SK-N-SH (cell line): ENCODE results near the gene DBX2. TPM values are rescaled to one million over a fixed set of nuclear protein-coding genes. Genes with fewer than 3 reads are reported as not detected.

Experiments
- CTCF ChIA-PET: fragments of 300-600, 350-600 bp; formaldehyde crosslinking; extraction: SDS; loops from one replicate; lab custom pipeline; 2021; lab: Yijun Ruan, JAX
- POLR2A ChIA-PET: fragments of 350-600 bp; sonication (Branson Sonifier 250); formaldehyde crosslinking; extraction: SDS; loops from one replicate; lab custom pipeline; 2020; ENCODE audit warnings: antibody characterized with exemption, inconsistent platforms; lab: Yijun Ruan, JAX
- DNase-seq: peaks from one replicate; pipeline ENCODE4 v3.0.0; 2012
- H2AFZ ChIP-seq: fragments of 200-600 bp; sonication (generic); 2 replicates; pipeline ENCODE4 v1.8.1; 2016; ENCODE audit warnings: antibody characterized with exemption, mild to moderate bottlenecking, low read depth
- H3F3A ChIP-seq: fragments of 200-600 bp; sonication (generic); replicated peaks from 2 replicates; pipeline ENCODE3; 2016; ENCODE audit warnings: antibody characterized with exemption, mild to moderate bottlenecking; ENCODE audit not compliant: insufficient read depth
- H3K27ac ChIP-seq, 2 experiments: fragments of 200-500 bp in 1 of 2; fragments of 200-600 bp in 1 of 2; sonication (Bioruptor generic) in 1 of 2; sonication (generic), shearing (Covaris generic) in 1 of 2; 2 replicates each; pipeline versions ENCODE4 v1.5.1 to v1.6.1; 2014 to 2016; ENCODE audit warnings: low read depth in 2 of 2, inconsistent platforms in 1 of 2, low read length in 1 of 2, mild to moderate bottlenecking in 1 of 2, mixed read lengths in 1 of 2
- H3K27me3 ChIP-seq: fragments of 200-600 bp; sonication (generic), shearing (Covaris generic); 2 replicates; pipeline ENCODE4 v1.6.1; 2016; ENCODE audit warnings: mixed run types; ENCODE audit not compliant: insufficient read depth
- H3K36me3 ChIP-seq, 2 experiments: fragments of 200-500 bp in 1 of 2; fragments of 200-600 bp in 1 of 2; sonication (Bioruptor generic) in 1 of 2; sonication (generic) in 1 of 2; replicated peaks in 1 of 2; 2 replicates each; pipeline versions ENCODE3 to v1.5.1; 2014 to 2016; ENCODE audit warnings: low read length in 1 of 2, mild to moderate bottlenecking in 1 of 2; ENCODE audit not compliant: insufficient read depth in 2 of 2, control insufficient read depth in 1 of 2
- H3K4me1 ChIP-seq, 2 experiments: fragments of 200-500 bp in 1 of 2; fragments of 200-600 bp in 1 of 2; sonication (Bioruptor generic) in 1 of 2; sonication (generic), shearing (Covaris generic) in 1 of 2; 2 replicates each; pipeline versions ENCODE4 v1.5.1 to v1.6.1; 2014 to 2016; ENCODE audit warnings: low read depth in 1 of 2, low read length in 1 of 2, mixed run types in 1 of 2; ENCODE audit not compliant: insufficient read depth in 2 of 2, control insufficient read depth in 1 of 2
- H3K4me2 ChIP-seq: fragments of 200-600 bp; sonication (generic), shearing (Covaris generic); 2 replicates; pipeline ENCODE4 v1.6.1; 2017; ENCODE audit warnings: mixed run types
- H3K4me3 ChIP-seq, 2 experiments: fragments of 200-500 bp in 1 of 2; fragments of 200-600 bp in 1 of 2; sonication (Bioruptor generic) in 1 of 2; sonication (generic), shearing (Covaris generic) in 1 of 2; 2 replicates each; pipeline versions ENCODE4 v1.5.1 to v1.8.1; 2014 to 2016; ENCODE audit warnings: low read depth in 2 of 2, inconsistent platforms in 1 of 2, low read length in 1 of 2, mild to moderate bottlenecking in 1 of 2, mixed read lengths in 1 of 2, moderate library complexity in 1 of 2
- H3K79me2 ChIP-seq: fragments of 200-600 bp; sonication (generic); 2 replicates; pipeline ENCODE4 v1.8.1; 2017; ENCODE audit warnings: mild to moderate bottlenecking; ENCODE audit not compliant: insufficient read depth
- H3K9ac ChIP-seq: fragments of 200-600 bp; sonication (generic); 2 replicates; pipeline ENCODE4 v1.6.1; 2017; ENCODE audit warnings: mixed run types
- H3K9me2 ChIP-seq: fragments of 200-600 bp; sonication (generic); 2 replicates; pipeline ENCODE4 v1.6.1; 2017; ENCODE audit warnings: mixed run types
- H3K9me3 ChIP-seq: fragments of 200-600 bp; sonication (generic); 2 replicates; pipeline ENCODE4 v1.6.1; 2017; ENCODE audit warnings: mixed run types, mild to moderate bottlenecking, moderate library complexity
- H4K20me1 ChIP-seq: fragments of 200-600 bp; sonication (generic); 2 replicates; pipeline ENCODE4 v1.6.1; 2017; ENCODE audit warnings: mild to moderate bottlenecking, mixed run types; ENCODE audit not compliant: insufficient read depth
- EZH2phosphoT487 ChIP-seq: fragments of 200-600 bp; sonication (generic); IDR thresholded peaks from 2 replicates; pipeline ENCODE4 v1.6.1; 2017; ENCODE audit warnings: low read depth, mixed run types, mild to moderate bottlenecking, antibody characterized with exemption, moderate library complexity, borderline replicate concordance
- GATA2 ChIP-seq: sonication (generic); formaldehyde crosslinking; IDR thresholded peaks from 2 replicates; pipeline ENCODE4 v1.5.0; 2020; ENCODE audit warnings: mild to moderate bottlenecking, missing genetic modification reagents
- IRF3 ChIP-seq: fragments of 150-350 bp; IDR thresholded peaks from 2 replicates; pipeline ENCODE4 v1.6.1; 2016; ENCODE audit warnings: mild to moderate bottlenecking, low read depth, low read length
- MXI1 ChIP-seq: IDR thresholded peaks from 2 replicates; pipeline ENCODE4 v1.6.1; 2012; ENCODE audit warnings: mild to moderate bottlenecking, low read depth, low read length, improper control_type of control experiment
- NFIC ChIP-seq: IDR thresholded peaks from 2 replicates; pipeline ENCODE4 v1.4.0; 2012; ENCODE audit warnings: borderline replicate concordance
- NRF1 ChIP-seq: IDR thresholded peaks from 2 replicates; pipeline ENCODE4 v1.6.1; 2012; ENCODE audit warnings: low read depth, mild to moderate bottlenecking, low read length
- RAD21 ChIP-seq: IDR thresholded peaks from 2 replicates; pipeline ENCODE4 v1.6.1; 2012; ENCODE audit warnings: mild to moderate bottlenecking, low read length
- RCOR1 ChIP-seq: fragments of 150-350 bp; IDR thresholded peaks from 2 replicates; pipeline ENCODE4 v1.6.1; 2017; ENCODE audit warnings: antibody characterized with exemption, low read length
- REST ChIP-seq: IDR thresholded peaks from 2 replicates; pipeline ENCODE4 v1.6.1; 2012; ENCODE audit warnings: mild to moderate bottlenecking, low read depth, low read length, moderate library complexity
- TEAD4 ChIP-seq: IDR thresholded peaks from 2 replicates; pipeline ENCODE4 v1.4.0; 2012; ENCODE audit warnings: mild to moderate bottlenecking, borderline replicate concordance; ENCODE audit not compliant: insufficient read depth
- USF1 ChIP-seq: IDR thresholded peaks from 2 replicates; pipeline ENCODE4 v1.4.0; 2012; ENCODE audit warnings: low read depth, borderline replicate concordance
- WGBS: methylation state at CpG from one replicate; pipeline ENCODE4 v1.1.6; 2017; ENCODE audit warnings: low lambda C conversion rate; 5-methylcytosine and 5-hydroxymethylcytosine counted together
- polyA plus RNA-seq, 3 experiments: library from polyadenylated mRNA; depleted of rRNA; stranded (reverse); fragments of >200 nt; gene quantifications; 2 replicates each; pipeline ENCODE4 v1.2.3, GENCODE V29; 2012

DBX2 gene
- polyA plus RNA-seq, 1 of the 3 experiments (the other 2 are of a cell fraction) = not detected

GRCh38 chr12:45093051-45093450, 42.2 kb upstream of the DBX2 start:
- CTCF ChIA-PET = no interaction called here
- Histone ChIP-seq H3K9ac (no peak overlapping the region), H4K20me1 (no peaks in the 10 kb centered on the region), H3K4me2 (no peak overlapping the region), H3K9me2 (no peaks in the 10 kb centered on the region), H2AFZ (no peak overlapping the region), H3F3A (no peaks in the 10 kb centered on the region), H3K36me3 (no peaks in the 10 kb centered on the region), H3K79me2 (no peaks in the 10 kb centered on the region), H3K27me3 (no peaks in the 10 kb centered on the region), H3K9me3 (no peaks in the 10 kb centered on the region), H3K4me3 (no peak overlapping the region), H3K27ac (no peak overlapping the region), H3K4me1 (peaks cover 0 to 3% of the 10 kb centered on the region in 2 experiments; a peak in 1 of 4 replicates)
- DNase-seq = no peak
- POLR2A ChIA-PET = no interaction called here
- TF ChIP-seq TEAD4 (no peak), NFIC (no peak), EZH2phosphoT487 (no peak), NRF1 (no peak), USF1 (no peak), RCOR1 (no peak), IRF3 (no peak)
- WGBS = 18% methylated on average over 5 of the region's 5 CpGs

- no peak overlapping the region for H3K9ac ChIP-seq
- 12% methylated on average over 4 of the region's 4 CpGs for WGBS
- no peaks in the 10 kb centered on the region for H3F3A ChIP-seq
- H3K9me2 ChIP-seq = no peaks in the 10 kb centered on the region
- no peaks in the 10 kb centered on the region for H3K9me3 ChIP-seq
- no peak overlapping the region for H3K4me2 ChIP-seq
- H3K27me3 ChIP-seq = no peaks in the 10 kb centered on the region
- no peaks in the 10 kb centered on the region for H3K79me2 ChIP-seq
- no peak for DNase-seq
- H2AFZ ChIP-seq = no peak overlapping the region
- ChIA-PET CTCF (interaction anchor here (1.1 kb wide), 1 partner anchor 41 kb away, joined by 3 read pairs; no protein-coding TSS in a partner anchor), POLR2A (no interaction called here)
- H3K4me3 ChIP-seq = no peak overlapping the region
- H3K36me3 ChIP-seq = no peaks in the 10 kb centered on the region
- no peaks in the 10 kb centered on the region for H4K20me1 ChIP-seq
- TF ChIP-seq NRF1 = no peak
- no peak for TF ChIP-seq TEAD4
- TF ChIP-seq REST = no peak
- TF ChIP-seq GATA2 (CRISPR knock-in tag) = no peak
- TF ChIP-seq RAD21 = no peak
- TF ChIP-seq MXI1 = no peak
- H3K27ac ChIP-seq = no peak overlapping the region
- peaks cover 0 to 3% of the 10 kb centered on the region in 2 experiments; a peak in 1 of 4 replicates for H3K4me1 ChIP-seq
Measured at GRCh38 chr12:45089411-45090075, 38.6 kb upstream of the DBX2 start.
